PC-3 (cell line): ENCODE data around the gene MRPS22. TPM values are rescaled to one million over a fixed set of nuclear protein-coding genes. Genes with fewer than 3 reads are reported as not detected.

Source experiments
- ATAC-seq: fragments of 200-7000 bp; cut with Tn5 transposase; 2 replicates; pipeline ENCODE4 v1.9.1; 2020; ENCODE audit warnings: mild to moderate bottlenecking, moderate library complexity
- BruUV-seq: library from RNA; stranded (reverse); fragments of 400-500 nt; replicated peaks from 2 replicates; lab custom pipeline; 2021; lab: Mats Ljungman, UMichigan
- CTCF ChIA-PET: fragments of 300-600 bp; sonication (Branson Sonifier 250); formaldehyde crosslinking; loops from one replicate; lab custom pipeline; 2022; ENCODE audit warnings: antibody characterized with exemption; lab: Charles Lee
- POLR2A ChIA-PET: fragments of 300-600 bp; sonication (Branson Sonifier 250); formaldehyde crosslinking; loops from one replicate; lab custom pipeline; 2022; ENCODE audit warnings: antibody characterized with exemption; ENCODE audit not compliant: unreplicated experiment; lab: Charles Lee
- DNase-seq: peaks from one replicate; pipeline ENCODE4 v3.0.0-alpha.2; 2015
- H2AFZ ChIP-seq: fragments of 300-600 bp; sonication (generic); 2 replicates; pipeline ENCODE4 v1.6.0; 2016; ENCODE audit warnings: antibody characterized with exemption, low read length
- H3F3A ChIP-seq: fragments of 300-600 bp; sonication (generic); one replicate; pipeline ENCODE4 v1.6.0; 2017; ENCODE audit warnings: antibody characterized with exemption, low read length, control low read depth, mild to moderate bottlenecking; ENCODE audit not compliant: unreplicated experiment
- H3K27ac ChIP-seq: fragments of 300-600 bp; sonication (generic); 2 replicates; pipeline ENCODE4 v1.5.1; 2016; ENCODE audit warnings: mild to moderate bottlenecking, low read length
- H3K27me3 ChIP-seq: fragments of 300-600 bp; sonication (generic); 2 replicates; pipeline ENCODE4 v1.6.1; 2016; ENCODE audit warnings: low read length, mixed read lengths
- H3K36me3 ChIP-seq: fragments of 300-600 bp; sonication (generic); 2 replicates; pipeline ENCODE4 v1.6.1; 2016; ENCODE audit warnings: low read depth, mixed run types, low read length, mixed read lengths
- H3K4me1 ChIP-seq: fragments of 300-600 bp; sonication (generic); 2 replicates; pipeline ENCODE4 v1.5.1; 2016; ENCODE audit warnings: low read length; ENCODE audit not compliant: insufficient read depth
- H3K4me2 ChIP-seq: fragments of 300-600 bp; sonication (generic); 2 replicates; pipeline ENCODE4 v1.6.0; 2016; ENCODE audit warnings: low read length
- H3K4me3 ChIP-seq: fragments of 300-600 bp; sonication (generic); 2 replicates; pipeline ENCODE4 v1.5.1; 2016; ENCODE audit warnings: mild to moderate bottlenecking, low read length, mixed read lengths
- H3K79me2 ChIP-seq: fragments of 300-600 bp; sonication (generic); 2 replicates; pipeline ENCODE4 v1.6.1; 2017; ENCODE audit warnings: low read length, mixed read lengths
- H3K9ac ChIP-seq: fragments of 300-600 bp; sonication (generic); 2 replicates; pipeline ENCODE4 v1.6.0; 2016; ENCODE audit warnings: mild to moderate bottlenecking, low read length
- H3K9me2 ChIP-seq: fragments of 300-600 bp; sonication (generic); replicated peaks from 2 replicates; pipeline ENCODE4 v1.6.1; 2016; ENCODE audit warnings: mixed run types, low read length, mixed read lengths
- H3K9me3 ChIP-seq: fragments of 300-600 bp; sonication (generic); 2 replicates; pipeline ENCODE4 v1.6.1; 2016; ENCODE audit warnings: low read length, mixed read lengths
- H4K20me1 ChIP-seq: fragments of 300-600 bp; sonication (generic); 2 replicates; pipeline ENCODE4 v1.6.1; 2016; ENCODE audit warnings: low read length, mixed read lengths
- EZH2 ChIP-seq: fragments of 300-600 bp; sonication (generic); IDR thresholded peaks from one replicate; pipeline ENCODE4 v1.6.1; 2017; ENCODE audit warnings: antibody characterized with exemption, mild to moderate bottlenecking, low read length; ENCODE audit not compliant: unreplicated experiment
- EZH2phosphoT487 ChIP-seq: fragments of 300-600 bp; sonication (generic); IDR thresholded peaks from 2 replicates; pipeline ENCODE4 v1.6.1; 2018; ENCODE audit warnings: mild to moderate bottlenecking, antibody characterized with exemption, low read length, borderline replicate concordance
- intact Hi-C: fragments of 100-400 bp; cut with micrococcal nuclease; formaldehyde crosslinking; loops from 2 replicates; pipeline ENCODE4 v1.9.0; 2023
- total RNA-seq: library from RNA; depleted of rRNA; stranded (reverse); fragments of >200 nt; gene quantifications from 2 replicates; pipeline ENCODE4 v1.2.3, GENCODE V29; 2014
- TF ChIP-seq, protein P1 (sequence below): fragments of 300-600 bp; sonication (generic); conservative IDR thresholded peaks from 2 replicates; pipeline ENCODE4 v1.5.1; 2017; ENCODE audit warnings: antibody characterized with exemption, low read depth, mild to moderate bottlenecking, low read length

MRPS22 gene
- total RNA-seq, 1 experiment from 2014 or later: 73.3 TPM

DNA sequence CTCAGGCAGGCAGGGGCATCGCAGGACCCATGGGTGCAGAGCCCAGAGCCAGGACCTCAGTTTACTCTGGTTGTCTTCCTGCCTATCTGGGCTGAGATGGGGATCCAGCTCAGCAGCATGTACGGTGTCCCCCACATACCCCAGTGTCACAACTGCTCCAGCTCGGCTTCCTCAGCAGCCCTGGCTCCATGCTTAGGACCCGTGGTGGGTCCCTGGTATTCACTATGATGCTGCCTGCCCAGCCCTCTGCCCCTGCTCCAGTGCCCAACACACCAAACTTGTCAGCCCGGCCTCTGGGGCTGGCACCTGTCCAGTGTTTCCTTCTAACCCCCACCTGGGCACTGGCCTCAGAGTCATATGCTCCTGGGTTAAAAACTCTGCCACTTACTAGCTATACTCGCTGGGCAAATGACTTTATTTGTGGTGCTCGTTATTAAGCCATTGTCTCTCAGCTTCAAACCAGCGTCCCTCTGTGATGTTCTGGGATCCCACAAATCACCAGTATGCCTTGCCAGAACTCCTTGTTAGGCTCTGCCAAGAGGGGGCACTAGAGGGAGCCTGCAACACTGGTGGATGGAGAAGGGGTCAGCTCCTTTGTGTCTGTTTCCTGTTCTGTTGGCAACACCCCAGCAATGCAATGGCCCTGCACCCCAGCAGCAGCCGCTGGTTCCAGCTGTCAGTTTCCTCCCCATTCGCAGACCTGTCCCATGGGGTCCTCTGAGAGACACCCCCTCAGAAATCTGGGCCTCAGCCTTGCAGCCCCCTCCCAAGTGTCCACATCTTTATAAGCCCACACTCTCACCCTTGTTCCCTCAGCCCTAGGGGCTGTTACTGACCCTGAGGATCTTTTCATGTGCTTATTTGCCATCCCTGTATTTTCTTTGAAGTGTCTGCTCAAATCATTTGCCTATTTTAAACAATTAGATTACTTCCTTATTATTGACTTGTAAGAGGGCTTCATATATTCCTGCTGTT lies 24.1 kb upstream of the MRPS22 start:
- H3K27ac ChIP-seq: no peak overlapping the region
- H3K9me3 ChIP-seq: no peaks in the 10 kb centered on the region
- intact Hi-C loops: loop anchor here (10.0 kb wide), 1 partner anchor 75 kb away; no protein-coding TSS in a partner anchor
- ATAC-seq (no peak), DNase-seq (no peak)
- H3K36me3 ChIP-seq: no peaks in the 10 kb centered on the region
- H3K79me2 ChIP-seq: no peaks in the 10 kb centered on the region
- no peaks in the 10 kb centered on the region for H3F3A ChIP-seq
- no peak overlapping the region for H3K4me2 ChIP-seq
- no peak overlapping the region for H3K4me3 ChIP-seq
- TF ChIP-seq EZH2phosphoT487 (no peak), EZH2 (no peak)
- TF ChIP-seq, protein P1, sequence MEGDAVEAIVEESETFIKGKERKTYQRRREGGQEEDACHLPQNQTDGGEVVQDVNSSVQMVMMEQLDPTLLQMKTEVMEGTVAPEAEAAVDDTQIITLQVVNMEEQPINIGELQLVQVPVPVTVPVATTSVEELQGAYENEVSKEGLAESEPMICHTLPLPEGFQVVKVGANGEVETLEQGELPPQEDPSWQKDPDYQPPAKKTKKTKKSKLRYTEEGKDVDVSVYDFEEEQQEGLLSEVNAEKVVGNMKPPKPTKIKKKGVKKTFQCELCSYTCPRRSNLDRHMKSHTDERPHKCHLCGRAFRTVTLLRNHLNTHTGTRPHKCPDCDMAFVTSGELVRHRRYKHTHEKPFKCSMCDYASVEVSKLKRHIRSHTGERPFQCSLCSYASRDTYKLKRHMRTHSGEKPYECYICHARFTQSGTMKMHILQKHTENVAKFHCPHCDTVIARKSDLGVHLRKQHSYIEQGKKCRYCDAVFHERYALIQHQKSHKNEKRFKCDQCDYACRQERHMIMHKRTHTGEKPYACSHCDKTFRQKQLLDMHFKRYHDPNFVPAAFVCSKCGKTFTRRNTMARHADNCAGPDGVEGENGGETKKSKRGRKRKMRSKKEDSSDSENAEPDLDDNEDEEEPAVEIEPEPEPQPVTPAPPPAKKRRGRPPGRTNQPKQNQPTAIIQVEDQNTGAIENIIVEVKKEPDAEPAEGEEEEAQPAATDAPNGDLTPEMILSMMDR: peak; percentile 44; the same call in 1 of the 2 replicates
- no peaks in the 10 kb centered on the region for H3K9me2 ChIP-seq
- H4K20me1 ChIP-seq: no peaks in the 10 kb centered on the region
- H3K9ac ChIP-seq: no peak overlapping the region
- peaks cover 19% of the 10 kb centered on the region for H3K4me1 ChIP-seq
- no peak overlapping the region for H2AFZ ChIP-seq
- no peaks in the 10 kb centered on the region for H3K27me3 ChIP-seq
- POLR2A ChIA-PET: no interaction called here
- CTCF ChIA-PET: no interaction called here
- no TSS peak for BruUV-seq

DNA sequence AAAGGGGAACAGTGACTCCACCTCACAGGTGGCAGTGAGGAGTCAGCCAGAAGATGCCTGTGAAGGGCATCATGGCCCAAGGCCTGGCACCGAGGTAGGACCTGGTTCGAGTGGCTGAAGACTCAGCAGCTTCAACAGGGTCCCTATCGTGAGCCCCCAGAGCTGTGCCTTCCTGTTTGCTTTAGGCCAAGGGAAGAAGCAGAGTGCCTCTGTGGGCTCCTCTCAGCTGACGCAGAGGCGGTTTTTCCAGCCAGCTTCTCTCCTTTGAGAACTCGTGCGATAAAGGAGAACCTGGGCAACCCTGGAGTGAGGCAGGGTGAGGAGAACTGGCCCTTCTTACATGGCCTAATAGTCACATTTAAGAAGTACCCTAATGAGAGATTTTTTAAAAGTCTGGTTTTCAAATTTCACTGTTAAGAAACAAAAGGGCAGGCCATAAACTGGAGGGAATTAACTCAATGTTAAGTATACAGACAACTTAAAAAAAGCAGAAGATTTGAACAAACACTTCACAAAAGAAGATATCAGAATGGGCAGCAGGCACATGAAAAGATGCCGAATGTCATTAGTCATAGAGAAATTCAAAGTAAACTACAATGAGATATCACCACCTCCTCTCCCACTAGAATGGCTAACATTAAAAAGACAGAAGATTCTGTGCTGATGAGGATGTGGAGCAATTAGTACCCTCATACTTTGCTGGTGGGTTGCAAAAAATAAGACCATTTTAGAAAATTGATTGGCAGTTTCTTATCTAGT lies 23.1 kb upstream of the MRPS22 start:
- no peak for DNase-seq
- intact Hi-C loops: loop anchor here (10.0 kb wide), 1 partner anchor 76 kb away; no protein-coding TSS in a partner anchor
- ChIA-PET CTCF (no interaction called here), POLR2A (no interaction called here)
- no TSS peak for BruUV-seq
- no peak overlapping the region for H2AFZ ChIP-seq
- no peaks in the 10 kb centered on the region for H3F3A ChIP-seq
- no peak overlapping the region for H3K27ac ChIP-seq
- H3K79me2 ChIP-seq: no peaks in the 10 kb centered on the region
- no peaks in the 10 kb centered on the region for H3K36me3 ChIP-seq
- H3K9me3 ChIP-seq: no peaks in the 10 kb centered on the region
- no peak for ATAC-seq
- H4K20me1 ChIP-seq: no peaks in the 10 kb centered on the region
- no peak overlapping the region for H3K4me2 ChIP-seq
- no peak overlapping the region for H3K4me3 ChIP-seq
- no peaks in the 10 kb centered on the region for H3K27me3 ChIP-seq
- TF ChIP-seq, protein P1: no peak
- no peak for TF ChIP-seq EZH2
- no peak for TF ChIP-seq EZH2phosphoT487
- H3K9me2 ChIP-seq: no peaks in the 10 kb centered on the region
- no peak overlapping the region for H3K9ac ChIP-seq
- peaks cover 19% of the 10 kb centered on the region for H3K4me1 ChIP-seq
